Endothelial cell of umbilical vein (primary cell): ENCODE results near the gene ERG. TPM values are rescaled to one million over a fixed set of nuclear protein-coding genes. Genes with fewer than 3 reads are reported as not detected.

Experiments
- BruUV-seq: library from RNA; stranded (reverse); fragments of 400-500 nt; replicated peaks from 2 replicates; lab custom pipeline; 2021; lab: Mats Ljungman, UMichigan
- CTCF ChIA-PET: fragments of 300-600, 350-600 bp; sonication (Branson Sonifier 250); formaldehyde crosslinking; loops from one replicate; lab custom pipeline; 2021; ENCODE audit warnings: antibody characterized with exemption, inconsistent platforms; lab: Charles Lee
- POLR2A ChIA-PET: fragments of 300-600, 350-600 bp; sonication (Branson Sonifier 250); formaldehyde crosslinking; loops from one replicate; lab custom pipeline; 2021; ENCODE audit warnings: antibody characterized with exemption, inconsistent platforms; lab: Charles Lee
- DNase-seq: peaks from one replicate; pipeline ENCODE4 v3.0.0-alpha.2; 2011; ENCODE audit warnings: low read depth, low spot score
- FAIRE-seq: peaks from 2 replicates; lab custom pipeline; 2011; peaks lifted over from hg19 to GRCh38; lab: Jason Lieb, UNC
- H2AFZ ChIP-seq: 2 replicates; pipeline ENCODE4 v1.6.0; 2012; ENCODE audit warnings: low read depth, low read length, control low read depth, inconsistent platforms
- H3K27ac ChIP-seq: 2 replicates; pipeline ENCODE4 v1.5.1; 2011; ENCODE audit warnings: low read depth, mild to moderate bottlenecking, control low read depth, low read length, moderate library complexity; ENCODE audit not compliant: insufficient read depth
- H3K27me3 ChIP-seq, 2 experiments: 2 replicates each; pipeline versions ENCODE4 v1.6.0 to v1.6.1; 2011; ENCODE audit warnings: low read length in 2 of 2, mixed read lengths in 1 of 2; ENCODE audit not compliant: control insufficient read depth in 2 of 2, insufficient read depth in 2 of 2
- H3K36me3 ChIP-seq, 2 experiments: 2 replicates in 1 of 2; 3 replicates in 1 of 2; pipeline ENCODE4 v1.5.1; 2011; ENCODE audit warnings: low read length in 2 of 2, mild to moderate bottlenecking in 1 of 2, moderate library complexity in 1 of 2; ENCODE audit not compliant: control insufficient read depth in 2 of 2, insufficient read depth in 2 of 2; ENCODE audit errors: extremely low read depth in 1 of 2
- H3K4me1 ChIP-seq: 3 replicates; pipeline ENCODE4 v1.5.1; 2011; ENCODE audit warnings: mild to moderate bottlenecking, low read length; ENCODE audit not compliant: control insufficient read depth, insufficient read depth; ENCODE audit errors: extremely low read depth
- H3K4me2 ChIP-seq: 2 replicates; pipeline ENCODE4 v1.6.1; 2011; ENCODE audit warnings: low read length, control low read depth, mixed read lengths; ENCODE audit not compliant: insufficient read depth
- H3K4me3 ChIP-seq, 3 experiments: fragments of 200-600 bp in 1 of 3; sonication (generic), shearing (Covaris generic) in 1 of 3; replicated peaks in 1 of 3; 2 replicates each; pipeline ENCODE4 v1.5.1; 2011 to 2016; ENCODE audit warnings: control low read depth in 3 of 3, low read length in 3 of 3, mild to moderate bottlenecking in 2 of 3, inconsistent platforms in 1 of 3, low read depth in 1 of 3, moderate library complexity in 1 of 3; ENCODE audit not compliant: insufficient read depth in 1 of 3
- H3K79me2 ChIP-seq: 2 replicates; pipeline ENCODE4 v1.6.0; 2012; ENCODE audit warnings: low read length, inconsistent platforms; ENCODE audit not compliant: control insufficient read depth, insufficient read depth
- H3K9ac ChIP-seq: replicated peaks from 2 replicates; pipeline ENCODE3; 2011; ENCODE audit warnings: low read length, control low read depth; ENCODE audit not compliant: insufficient read depth; ENCODE audit errors: extremely low read depth
- H3K9me1 ChIP-seq: replicated peaks from 3 replicates; pipeline ENCODE4 v1.6.0; 2011; ENCODE audit warnings: mild to moderate bottlenecking, low read length; ENCODE audit not compliant: control insufficient read depth, insufficient read depth; ENCODE audit errors: extremely low read depth
- H3K9me3 ChIP-seq: replicated peaks from 2 replicates; pipeline ENCODE4 v1.5.1; 2012; ENCODE audit warnings: low read length, inconsistent platforms; ENCODE audit not compliant: control insufficient read depth, insufficient read depth
- H4K20me1 ChIP-seq: replicated peaks from 2 replicates; pipeline ENCODE3; 2011; ENCODE audit warnings: mild to moderate bottlenecking, low read length; ENCODE audit not compliant: control insufficient read depth, insufficient read depth; ENCODE audit errors: extremely low read depth
- CTCF ChIP-seq, 2 donors: IDR thresholded peaks; 1 replicate in 1 of 2; 2 replicates in 1 of 2; pipeline ENCODE4 v1.5.1; 2011; ENCODE audit warnings: low read length in 2 of 2, mild to moderate bottlenecking in 2 of 2, moderate library complexity in 2 of 2, control low read depth in 1 of 2, inconsistent platforms in 1 of 2, low read depth in 1 of 2; ENCODE audit not compliant: insufficient read depth in 1 of 2; ENCODE audit errors: extremely low read depth in 1 of 2
- EZH2 ChIP-seq: IDR thresholded peaks from 2 replicates; pipeline ENCODE4 v1.6.1; 2012; ENCODE audit warnings: borderline replicate concordance, low read depth, mild to moderate bottlenecking, moderate library complexity, low read length, inconsistent platforms; ENCODE audit not compliant: severe bottlenecking
- FOS ChIP-seq: IDR thresholded peaks from 2 replicates; pipeline ENCODE4 v1.6.1; 2011; ENCODE audit warnings: mild to moderate bottlenecking, low read length, moderate library complexity, borderline replicate concordance; ENCODE audit not compliant: insufficient read depth
- GATA2 ChIP-seq: IDR thresholded peaks from 2 replicates; pipeline ENCODE4 v1.7.0; 2011; ENCODE audit warnings: low read depth, mild to moderate bottlenecking, moderate library complexity, mixed read lengths, low read length; ENCODE audit not compliant: insufficient read length, insufficient read depth
- JUN ChIP-seq: IDR thresholded peaks from 2 replicates; pipeline ENCODE4 v1.6.1; 2011; ENCODE audit warnings: borderline replicate concordance, low read depth; ENCODE audit not compliant: insufficient read length, insufficient read depth
- MYC ChIP-seq: IDR thresholded peaks from one replicate; pipeline ENCODE4 v1.6.1; 2011; ENCODE audit warnings: mild to moderate bottlenecking, low read depth, low read length
- POLR2A ChIP-seq: IDR thresholded peaks from 2 replicates; pipeline ENCODE4 v1.6.1; 2012; ENCODE audit warnings: low read depth, mild to moderate bottlenecking, control low read depth, low read length
- POLR2AphosphoS5 ChIP-seq: IDR thresholded peaks from 2 replicates; pipeline ENCODE4 v1.6.1; 2012; ENCODE audit warnings: low read depth, mild to moderate bottlenecking, control low read depth, low read length, moderate library complexity; ENCODE audit not compliant: insufficient read depth
- dilution Hi-C: fragments of 300-500 bp; cut with MboI; formaldehyde crosslinking; loops from one replicate; pipeline ENCODE4 v1.15.0; 2019; ENCODE audit warnings: low sequenced_read_pairs; ENCODE audit not compliant: extremely low pct_ligation_motif_present
- intact Hi-C: fragments of 100-400 bp; cut with micrococcal nuclease; formaldehyde crosslinking; loops from one replicate; pipeline ENCODE4 v1.10.0; 2022
- polyA plus RNA-seq, 4 experiments: library from polyadenylated mRNA; depleted of rRNA in 3 of 4; stranded (reverse) in 3 of 4; unstranded in 1 of 4; fragments of >200 nt; gene quantifications; 2 replicates each; pipeline versions ENCODE4 v1.2.1 to v1.2.3, GENCODE V29; 2011 to 2012; ENCODE audit warnings: missing spikeins in 1 of 4
- total RNA-seq: library from RNA; stranded (reverse); gene quantifications from 2 replicates; pipeline ENCODE4 v1.2.3, GENCODE V29; 2021
- TF ChIP-seq, protein P1 (sequence below): IDR thresholded peaks from 2 replicates; pipeline ENCODE4 v1.6.1; 2011; ENCODE audit not compliant: insufficient read depth, insufficient read length

The ERG gene
- total and polyA plus RNA-seq, 2 donors (not counting 3 experiments of a cell fraction or from before 2014, with no cell fraction given): 173 to 210 TPM

DNA sequence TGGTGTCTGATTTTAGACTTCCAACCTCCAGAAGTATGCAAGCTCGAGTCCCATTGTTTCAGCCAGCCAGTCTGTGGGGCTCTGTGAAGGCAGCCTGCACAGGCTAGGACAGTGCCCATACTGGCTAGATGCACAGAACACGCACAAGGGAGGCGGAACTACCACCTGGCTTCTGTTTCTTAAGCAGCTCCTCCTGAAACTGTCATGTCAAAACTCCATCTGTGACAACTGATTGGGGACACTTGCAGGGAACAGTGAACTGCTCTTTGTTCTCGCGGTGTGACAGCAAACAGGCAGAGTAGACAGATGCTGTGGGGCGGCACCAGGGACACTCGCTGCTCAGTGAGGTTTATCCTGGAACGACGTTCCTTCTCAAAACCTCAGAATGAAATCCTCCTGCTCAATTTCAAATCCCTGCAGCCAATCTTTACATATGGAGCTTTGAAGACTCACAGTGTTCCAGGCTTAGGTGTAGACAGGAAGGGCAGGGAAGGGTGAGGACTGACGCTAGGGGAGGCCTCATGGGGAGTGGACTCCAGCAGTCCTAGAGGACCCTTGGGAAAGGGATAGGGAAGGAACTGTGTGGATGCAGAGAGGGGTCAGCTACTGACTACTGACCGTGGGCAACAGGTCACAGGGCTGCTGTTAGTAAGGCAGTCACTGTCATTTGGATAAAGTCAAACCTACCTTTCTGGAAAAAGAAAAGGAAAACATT, 73.8 kb downstream of the ERG start:
- no peaks in the 10 kb centered on the region for H3K9me1 ChIP-seq
- CTCF ChIA-PET: interaction anchor here (1.3 kb wide), 1 partner anchor 22 kb away, joined by 3 read pairs; no protein-coding TSS in a partner anchor
- FAIRE-seq: no peak
- H3K27ac ChIP-seq: no peak overlapping the region
- H3K9ac ChIP-seq: no peak overlapping the region
- no peaks in the 10 kb centered on the region for H3K9me3 ChIP-seq
- POLR2A ChIA-PET: no interaction called here
- H3K79me2 ChIP-seq: peaks cover 90% of the 10 kb centered on the region
- H4K20me1 ChIP-seq: peaks cover 9% of the 10 kb centered on the region
- DNase-seq: no peak
- no peak overlapping the region for H2AFZ ChIP-seq
- H3K27me3 ChIP-seq: no peaks in the 10 kb centered on the region
- no peaks in the 10 kb centered on the region for H3K4me1 ChIP-seq
- H3K36me3 ChIP-seq: peaks cover 43 to 50% of the 10 kb centered on the region in 2 experiments
- BruUV-seq: no TSS peak
- H3K4me2 ChIP-seq: no peak overlapping the region
- no peak overlapping the region for H3K4me3 ChIP-seq
- intact Hi-C loops (no loop called here), dilution Hi-C loops (no loop called here)
- TF ChIP-seq POLR2AphosphoS5 (no peak), MYC (no peak)
- TF ChIP-seq, protein P1, sequence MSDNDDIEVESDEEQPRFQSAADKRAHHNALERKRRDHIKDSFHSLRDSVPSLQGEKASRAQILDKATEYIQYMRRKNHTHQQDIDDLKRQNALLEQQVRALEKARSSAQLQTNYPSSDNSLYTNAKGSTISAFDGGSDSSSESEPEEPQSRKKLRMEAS: no peak

GRCh38 chr21:38422082-38422481, 76.2 kb downstream of the ERG start:
- peaks cover 5% of the 10 kb centered on the region for H4K20me1 ChIP-seq
- H3K9me1 ChIP-seq: no peaks in the 10 kb centered on the region
- dilution Hi-C loops: no loop called here
- no peak overlapping the region for H3K4me3 ChIP-seq
- no peak overlapping the region for H3K27ac ChIP-seq
- intact Hi-C loops: no loop called here
- BruUV-seq: no TSS peak
- CTCF ChIA-PET: no interaction called here
- no peak for FAIRE-seq
- no peaks in the 10 kb centered on the region for H3K27me3 ChIP-seq
- peaks cover 42 to 48% of the 10 kb centered on the region in 2 experiments for H3K36me3 ChIP-seq
- peaks cover 86% of the 10 kb centered on the region for H3K79me2 ChIP-seq
- POLR2A ChIA-PET: no interaction called here
- TF ChIP-seq JUN (no peak), FOS (no peak), POLR2A (no peak), MYC (no peak), EZH2 (no peak), POLR2AphosphoS5 (no peak), CTCF (IDR thresholded peaks at IDR 0.05; ENCODE audit: extremely low read depth in 1 of 2, insufficient read depth in 1 of 2, low read depth in 1 of 2, low read length in 2 of 2) (no peak), GATA2 (no peak)
- TF ChIP-seq, protein P1: no peak
- no peak overlapping the region for H3K9ac ChIP-seq
- no peaks in the 10 kb centered on the region for H3K4me1 ChIP-seq
- no peak overlapping the region for H3K4me2 ChIP-seq
- H2AFZ ChIP-seq: no peak overlapping the region
- DNase-seq: no peak
- no peaks in the 10 kb centered on the region for H3K9me3 ChIP-seq
